Measurements from ENCODE around the gene NACAD.

DNA sequence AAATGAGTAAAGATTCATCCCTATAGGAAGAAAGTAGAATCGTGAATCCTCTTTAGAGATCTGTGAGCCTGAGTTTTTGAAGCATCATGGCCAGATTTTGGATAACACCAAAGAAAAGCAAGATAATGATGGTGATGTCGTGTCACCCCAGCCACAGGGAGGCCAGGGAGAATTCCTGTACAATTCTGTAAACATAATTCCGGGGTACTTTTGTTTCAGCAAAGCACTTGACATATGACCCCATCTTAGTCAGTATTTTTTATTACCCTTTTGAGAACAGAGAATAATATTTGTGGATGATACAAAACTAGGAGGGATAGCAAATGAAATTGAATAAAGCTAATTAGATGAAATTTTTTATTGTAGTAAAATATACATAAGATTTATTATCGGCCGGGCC is 33.8 kb downstream of the NACAD start:
- TF ChIP-seq, protein P1, sequence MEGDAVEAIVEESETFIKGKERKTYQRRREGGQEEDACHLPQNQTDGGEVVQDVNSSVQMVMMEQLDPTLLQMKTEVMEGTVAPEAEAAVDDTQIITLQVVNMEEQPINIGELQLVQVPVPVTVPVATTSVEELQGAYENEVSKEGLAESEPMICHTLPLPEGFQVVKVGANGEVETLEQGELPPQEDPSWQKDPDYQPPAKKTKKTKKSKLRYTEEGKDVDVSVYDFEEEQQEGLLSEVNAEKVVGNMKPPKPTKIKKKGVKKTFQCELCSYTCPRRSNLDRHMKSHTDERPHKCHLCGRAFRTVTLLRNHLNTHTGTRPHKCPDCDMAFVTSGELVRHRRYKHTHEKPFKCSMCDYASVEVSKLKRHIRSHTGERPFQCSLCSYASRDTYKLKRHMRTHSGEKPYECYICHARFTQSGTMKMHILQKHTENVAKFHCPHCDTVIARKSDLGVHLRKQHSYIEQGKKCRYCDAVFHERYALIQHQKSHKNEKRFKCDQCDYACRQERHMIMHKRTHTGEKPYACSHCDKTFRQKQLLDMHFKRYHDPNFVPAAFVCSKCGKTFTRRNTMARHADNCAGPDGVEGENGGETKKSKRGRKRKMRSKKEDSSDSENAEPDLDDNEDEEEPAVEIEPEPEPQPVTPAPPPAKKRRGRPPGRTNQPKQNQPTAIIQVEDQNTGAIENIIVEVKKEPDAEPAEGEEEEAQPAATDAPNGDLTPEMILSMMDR (IDR thresholded peaks at IDR 0.05): no peak
- no peak for TF ChIP-seq ZFX (IDR thresholded peaks at IDR 0.05; ENCODE audit: borderline replicate concordance)
